GM21619 (cell line): ENCODE measurements around the gene ACMSD.
"Not testable (repeated sequence)": the region's sequence is repeated elsewhere in the genome, so short reads cannot be mapped to it uniquely, and the experiment has no call there.

Experiments used
- ATAC-seq: cut with Tn5 transposase; IDR thresholded peaks from one replicate; pipeline ENCODE4 v1.9.1; 2021; ENCODE audit not compliant: unreplicated experiment

The ACMSD gene

DNA sequence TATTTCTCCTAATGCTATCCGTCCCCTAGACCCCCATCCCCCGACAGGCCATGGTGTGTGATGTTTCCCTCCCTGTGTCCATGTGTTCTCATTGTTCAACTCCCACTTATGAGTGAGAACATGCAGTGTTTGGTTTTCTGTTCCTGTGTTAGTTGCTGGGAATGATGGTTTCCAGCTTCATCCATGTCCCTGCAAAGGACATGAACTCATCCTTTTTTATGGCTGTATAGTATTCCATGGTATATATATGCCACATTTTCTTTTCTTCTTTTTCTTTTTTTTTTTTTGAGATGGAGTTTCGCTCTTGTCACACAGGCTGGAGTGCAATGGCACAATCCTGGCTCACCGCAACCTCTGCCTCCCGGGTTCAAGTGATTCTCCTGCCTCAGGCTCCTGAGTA lies 9.2 kb downstream of the ACMSD start:
- ATAC-seq = not testable (repeated sequence)

DNA sequence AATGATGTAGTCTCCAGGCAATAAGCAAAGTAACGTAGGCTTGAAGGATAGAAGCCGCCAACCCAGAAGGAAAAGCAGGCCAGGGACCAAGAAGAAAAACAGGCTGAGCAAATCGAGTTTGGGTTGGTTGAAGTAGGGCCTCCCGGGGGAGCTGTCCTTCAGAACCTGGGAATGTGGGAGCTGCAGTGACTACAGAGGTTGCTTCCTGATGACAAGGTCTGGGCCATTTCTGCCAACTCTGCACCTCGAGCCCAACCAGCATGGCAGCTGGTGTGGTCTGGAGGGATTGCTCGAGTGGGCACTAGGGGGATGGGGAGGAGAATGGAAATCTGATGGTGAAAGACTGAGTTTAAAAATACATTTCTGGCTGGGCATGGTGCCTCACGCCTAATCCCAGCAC lies 14.1 kb downstream of the ACMSD start:
- no peak for ATAC-seq

- ATAC-seq = no peak
Observed at GRCh38 chr2:134855709-134856108, 17.3 kb downstream of the ACMSD start.

DNA sequence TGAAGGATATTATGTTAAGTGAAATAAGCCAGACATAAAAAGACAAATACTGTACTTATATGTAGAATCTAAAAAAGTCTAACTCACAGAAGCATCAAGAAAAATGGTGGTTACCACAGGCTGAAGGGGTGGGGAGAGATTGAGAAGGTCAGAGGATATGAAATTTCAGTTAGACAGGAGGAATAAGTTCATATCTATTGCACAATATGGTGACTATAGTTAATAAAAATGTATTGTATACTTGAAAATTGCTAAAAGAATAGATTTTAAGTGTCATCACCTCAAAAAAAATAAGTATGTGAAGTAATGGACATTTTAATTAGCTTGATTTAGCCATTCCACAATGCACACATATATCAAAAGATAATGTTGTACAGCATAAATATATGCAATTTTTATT lies 19.8 kb downstream of the ACMSD start:
- ATAC-seq = no peak

DNA sequence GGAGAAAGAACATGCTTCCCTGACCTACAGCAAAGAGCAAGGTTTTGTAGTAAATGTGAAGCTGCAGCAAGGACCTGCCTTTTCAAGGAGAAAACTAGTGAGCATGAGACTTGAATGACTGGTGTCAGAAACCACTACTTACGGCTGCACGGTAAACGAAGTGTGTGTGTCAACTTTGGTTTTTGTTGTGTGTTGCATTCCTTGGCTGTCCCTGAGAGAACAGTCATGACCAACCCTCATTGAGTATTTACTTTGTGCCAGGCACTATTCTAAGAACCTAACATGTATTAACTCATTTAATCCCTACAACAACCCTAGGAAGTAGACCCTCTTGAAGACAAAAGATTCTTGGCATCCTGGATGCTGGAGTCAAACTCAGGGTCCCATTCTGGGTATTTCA lies 22.8 kb downstream of the ACMSD start:
- ATAC-seq = no peak

- ATAC-seq = no peak
Observed at GRCh38 chr2:134862069-134862468, 23.7 kb downstream of the ACMSD start.

DNA sequence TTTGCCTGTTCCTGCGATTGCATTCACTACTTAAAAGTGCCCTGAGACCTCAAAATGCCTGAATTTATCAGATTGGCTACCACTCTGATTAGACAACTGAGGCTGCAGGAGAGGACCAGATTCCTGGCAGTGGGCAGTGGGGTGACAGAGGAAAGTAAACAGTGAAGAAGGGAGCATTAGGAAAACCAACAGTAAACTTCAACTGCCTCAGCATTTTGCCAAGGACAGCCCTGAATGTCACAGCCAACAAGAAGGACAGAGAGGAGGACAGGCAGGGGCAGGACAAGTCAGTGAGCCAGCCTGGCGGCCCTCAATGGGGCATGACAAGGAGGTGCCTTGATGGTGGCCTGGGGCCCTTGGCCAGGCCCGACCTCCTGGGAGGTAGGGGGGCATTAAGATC lies 24.3 kb downstream of the ACMSD start:
- ATAC-seq = no peak

DNA sequence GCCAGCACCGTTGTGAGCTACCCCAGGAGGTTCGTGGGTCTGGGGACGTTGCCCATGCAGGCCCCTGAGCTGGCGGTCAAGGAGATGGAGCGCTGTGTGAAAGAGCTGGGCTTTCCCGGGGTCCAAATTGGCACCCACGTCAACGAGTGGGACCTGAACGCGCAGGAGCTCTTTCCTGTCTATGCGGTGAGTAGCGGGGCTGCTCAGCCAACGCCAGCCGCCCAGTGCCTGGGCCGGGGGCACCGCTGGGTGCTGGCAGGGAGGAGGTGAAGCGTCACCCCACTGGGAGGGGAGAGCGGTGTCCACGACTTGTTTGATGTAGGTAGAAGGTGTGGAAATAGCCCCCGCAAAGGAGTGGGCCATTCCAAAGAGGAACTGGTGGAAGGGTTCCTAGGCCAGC lies 25.0 kb downstream of the ACMSD start:
- no peak for ATAC-seq

DNA sequence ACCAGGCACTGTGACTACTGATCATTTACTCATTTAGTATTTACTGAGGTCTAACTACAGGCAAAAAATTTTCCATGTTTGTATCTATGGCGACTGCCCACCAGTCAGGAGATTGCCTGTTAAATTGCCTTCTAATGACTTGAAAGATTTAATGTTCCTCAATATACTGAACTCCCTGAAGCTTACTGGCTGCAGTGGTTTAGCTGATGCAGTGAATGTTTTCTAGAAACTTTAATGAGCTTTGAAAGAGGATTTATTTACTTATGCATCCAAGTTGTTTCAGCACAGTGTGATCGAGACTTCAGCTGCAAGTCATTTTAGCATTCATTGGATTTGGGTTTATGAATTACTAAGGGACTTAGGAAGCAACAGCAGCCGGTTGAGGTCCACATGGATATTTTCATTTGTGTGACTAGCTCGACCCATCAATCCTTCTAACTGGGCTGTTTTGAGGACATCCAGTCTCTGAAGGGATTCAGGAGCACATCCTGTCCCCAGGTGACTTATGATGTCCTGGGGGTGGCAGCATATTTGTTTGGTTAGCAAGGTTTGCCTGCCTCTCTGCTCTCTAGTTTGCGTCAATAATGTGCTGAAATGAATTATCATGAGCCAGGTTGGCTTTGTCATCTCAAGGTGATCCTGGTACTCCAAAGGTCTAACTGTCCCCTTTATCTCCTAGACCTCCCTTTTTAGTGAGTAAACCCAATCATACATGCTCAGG lies 26.8 kb downstream of the ACMSD start:
- no peak for ATAC-seq

- no peak for ATAC-seq
Observed at GRCh38 chr2:134866498-134867099, 28.2 kb downstream of the ACMSD start.

DNA sequence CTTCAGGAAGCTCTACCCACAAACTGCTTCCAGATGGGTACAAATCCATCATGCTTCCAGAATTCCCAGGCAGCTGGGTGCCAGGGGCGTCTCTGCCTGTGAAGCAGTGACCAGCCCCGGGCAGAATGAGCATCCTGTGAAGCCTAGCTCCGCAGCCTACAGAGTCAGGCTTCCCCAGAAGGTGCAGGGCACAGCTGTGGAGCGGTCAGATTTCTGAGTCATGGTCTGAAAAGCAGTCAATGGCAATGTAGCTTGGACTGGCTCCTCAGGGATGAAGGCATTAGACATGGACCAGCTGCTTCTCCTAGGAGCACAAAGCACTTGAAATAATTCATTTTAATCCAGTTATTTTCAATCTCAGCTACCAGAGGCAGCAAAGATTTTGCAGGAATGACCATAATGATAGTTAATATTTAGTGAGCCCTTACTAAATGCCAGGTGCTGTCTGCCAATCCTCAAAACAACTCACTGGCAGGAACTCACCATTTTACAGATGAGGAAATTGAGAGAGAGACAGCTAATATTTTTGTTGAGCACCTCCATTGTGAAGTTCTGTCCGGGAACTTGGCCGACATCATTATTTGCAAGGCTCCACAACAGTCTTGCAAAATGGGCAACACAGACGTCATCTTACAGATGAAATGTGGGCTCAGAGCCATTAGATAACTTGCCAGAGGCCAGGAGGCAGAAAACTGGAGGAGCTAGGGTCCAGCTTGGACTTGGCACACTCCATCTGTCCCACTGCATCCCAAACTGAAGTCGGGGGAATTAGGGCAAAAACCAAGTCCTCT lies 31.7 kb downstream of the ACMSD start:
- no peak for ATAC-seq

DNA sequence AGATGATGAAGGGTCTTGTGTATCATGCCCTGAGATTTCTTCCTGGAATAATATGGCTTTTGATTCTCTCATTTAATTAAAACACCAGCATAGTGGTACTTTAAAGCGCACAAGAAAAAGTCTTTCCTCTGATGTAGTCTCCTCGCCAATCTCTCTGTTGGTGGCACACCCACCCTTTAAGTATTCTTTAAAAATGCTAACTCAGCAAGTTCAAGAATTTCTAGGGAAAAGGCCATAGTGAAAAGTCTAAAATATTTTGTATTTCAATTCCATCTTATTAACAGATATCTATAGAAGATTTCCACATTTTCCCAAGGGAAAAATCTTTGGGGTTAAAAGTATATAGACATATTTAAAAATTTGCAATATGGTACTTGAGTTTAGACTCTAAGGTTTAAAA lies 34.7 kb downstream of the ACMSD start:
- no peak for ATAC-seq

GRCh38 chr2:134875309-134875708 lies 36.9 kb downstream of the ACMSD start:
- no peak for ATAC-seq

GRCh38 chr2:134882773-134883172 lies 44.4 kb downstream of the ACMSD start:
- ATAC-seq = no peak

DNA sequence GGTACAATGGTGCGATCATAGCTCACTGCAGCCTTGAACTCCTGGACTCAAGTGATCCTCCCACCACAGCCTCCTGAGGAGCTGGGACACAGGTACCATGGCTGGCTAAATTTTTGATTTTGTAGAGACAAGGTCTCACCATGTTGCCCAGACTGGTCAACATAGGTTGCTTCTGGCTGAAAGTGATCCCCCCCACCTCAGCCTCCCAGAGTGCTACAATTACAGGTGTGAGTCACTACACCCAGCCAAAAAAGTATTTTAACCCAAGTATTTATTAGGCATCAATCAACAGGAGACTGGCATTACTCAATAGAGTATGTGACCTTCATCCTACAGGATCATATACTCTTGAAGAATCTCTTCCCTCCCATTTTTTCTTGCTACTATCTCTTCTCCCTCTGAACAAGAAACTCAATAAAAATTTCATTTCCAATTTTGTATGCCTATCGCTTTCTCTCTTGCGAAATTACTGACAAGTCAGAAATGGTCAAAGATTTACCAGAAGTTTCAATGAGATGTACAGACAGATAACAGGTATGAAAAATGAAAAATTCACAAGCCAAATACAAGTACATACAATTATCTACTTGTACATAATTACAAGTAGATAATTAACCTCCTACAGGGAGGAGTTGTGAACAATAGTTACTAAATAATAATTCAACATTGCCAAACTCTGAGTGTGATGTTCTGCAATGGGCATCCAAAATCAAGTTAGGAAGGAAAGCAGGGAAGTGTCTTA lies 45.3 kb downstream of the ACMSD start:
- no peak for ATAC-seq

GRCh38 chr2:134884435-134884834 lies 46.0 kb downstream of the ACMSD start:
- no peak for ATAC-seq

DNA sequence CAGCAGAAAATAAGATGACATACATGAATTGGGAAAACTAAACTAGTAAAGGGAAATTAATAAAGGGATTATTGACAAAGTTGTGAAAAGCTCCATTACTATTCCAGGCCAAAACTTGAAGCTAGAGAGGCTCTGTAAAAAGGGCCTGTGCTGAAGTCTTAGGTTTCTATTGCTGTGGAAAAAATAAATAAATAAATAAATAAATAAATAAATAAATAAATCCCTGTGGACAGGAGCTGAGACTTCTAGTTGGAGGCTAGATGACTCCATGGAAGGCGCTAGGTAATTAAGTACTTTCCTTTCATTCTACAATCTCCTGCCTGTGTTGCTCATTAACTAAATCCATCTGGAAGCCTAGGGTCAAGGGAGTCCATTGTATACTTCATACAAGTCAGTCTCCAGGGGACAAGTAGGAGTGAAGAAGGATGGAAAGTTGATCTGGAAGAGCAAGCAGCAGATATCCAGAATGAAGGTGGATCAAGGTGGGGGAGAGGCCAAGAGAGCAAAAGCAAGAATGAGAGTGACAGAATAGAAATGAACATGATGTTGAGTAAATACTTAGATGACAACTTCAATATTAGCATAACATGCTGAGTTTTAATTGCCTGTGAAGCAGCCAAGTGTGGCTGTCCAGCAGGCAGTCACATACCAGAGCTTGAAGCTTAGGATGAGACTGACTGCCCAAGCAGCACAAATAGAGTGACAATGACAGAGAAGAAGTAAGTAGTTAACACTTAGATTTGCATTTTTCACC lies 54.0 kb downstream of the ACMSD start:
- ATAC-seq = no peak

DNA sequence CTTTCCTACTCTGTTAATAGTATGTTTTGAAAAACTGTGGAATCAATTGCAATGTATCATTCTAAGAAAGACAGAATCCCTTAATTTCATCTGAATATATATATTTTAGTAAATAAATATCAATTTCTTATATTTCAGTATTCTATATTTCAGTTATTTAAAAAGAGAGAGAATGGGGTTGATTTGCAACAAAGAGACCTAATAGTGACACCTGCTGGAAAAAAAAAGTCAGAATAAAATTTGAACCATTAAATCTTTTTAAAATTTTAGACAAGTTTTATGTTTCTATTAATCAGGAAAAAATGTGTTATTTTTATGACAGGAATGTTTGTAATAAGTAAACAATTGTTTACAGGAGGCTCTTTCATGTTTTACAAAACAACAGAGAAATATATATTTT lies 59.5 kb downstream of the ACMSD start:
- ATAC-seq = no peak

- no peak for ATAC-seq
Observed at GRCh38 chr2:134899204-134899603, 60.8 kb downstream of the ACMSD start.

GRCh38 chr2:134900151-134900550 lies 61.7 kb downstream of the ACMSD start:
- no peak for ATAC-seq

DNA sequence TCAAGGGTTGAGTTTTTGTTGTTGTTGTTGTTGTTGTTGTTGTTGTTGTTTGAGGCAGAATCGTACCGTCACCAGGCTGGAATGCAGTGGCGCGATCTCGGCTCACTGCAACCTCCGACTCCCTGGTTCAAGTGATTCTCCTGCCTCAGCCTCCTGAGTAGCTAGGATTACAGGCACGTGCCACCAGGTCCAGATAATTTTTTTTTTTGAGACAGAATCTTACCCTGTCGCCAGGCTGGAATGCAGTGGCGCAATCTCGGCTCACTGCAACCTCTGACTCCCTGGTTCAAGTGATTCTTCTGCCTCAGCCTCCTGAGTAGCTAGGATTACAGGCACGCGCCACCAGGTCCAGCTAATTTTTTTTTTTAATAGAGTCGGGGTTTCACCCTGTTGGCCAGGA lies 65.3 kb downstream of the ACMSD start:
- ATAC-seq = not testable (repeated sequence)
